Stimulated activated naive CD4-positive, alpha-beta T cell treated with Interleukin-2 at 50 U/mL for 16 hours (primary cell): ENCODE measurements around the gene SPRED1.
A peak's percentile ranks its signal among the peaks of the same experiment; 100 is the strongest.

Experiments
- DNase-seq: peaks from one replicate; lab custom pipeline; 2025; lab: John Stamatoyannopoulos, UW

Gene SPRED1

DNA sequence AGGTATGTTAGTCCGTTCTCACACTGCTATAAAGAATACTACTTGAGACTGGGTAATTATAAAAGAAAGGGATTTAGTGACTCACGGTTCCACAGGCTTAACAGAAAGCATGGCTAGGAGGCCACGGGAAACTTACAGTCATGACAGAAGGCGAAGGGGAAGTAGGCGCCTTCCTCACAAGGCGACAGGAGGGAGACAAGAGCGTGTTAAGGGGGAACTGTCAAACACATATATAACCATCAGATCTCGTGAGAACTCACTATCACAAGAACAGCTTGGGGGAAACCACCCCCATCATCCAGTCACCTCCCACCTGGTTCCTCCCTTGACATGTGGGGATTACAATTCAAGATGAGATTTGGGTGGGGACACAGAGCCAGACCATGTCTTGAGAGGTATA, 30.4 kb downstream of the SPRED1 start:
- DNase-seq, result no peak

DNA sequence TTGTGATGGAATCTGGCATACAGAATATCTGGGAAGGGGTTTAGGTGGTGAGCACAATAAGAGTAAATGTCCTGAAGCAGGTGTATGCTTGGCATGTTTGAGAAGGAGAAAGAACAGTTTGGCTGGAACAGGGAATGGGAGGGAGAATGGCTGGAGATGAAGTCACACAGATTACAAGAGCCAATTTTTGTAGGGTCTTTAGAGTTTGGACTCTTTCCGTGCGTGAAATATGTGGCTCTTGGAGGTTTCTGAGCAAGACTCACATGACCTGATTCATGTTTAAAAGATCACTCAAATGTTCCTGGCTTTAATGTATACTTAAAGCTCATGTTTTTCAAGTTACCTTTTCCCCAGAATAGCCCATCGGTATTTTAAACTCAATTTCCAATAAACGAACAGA, 32.8 kb downstream of the SPRED1 start:
- no peak for DNase-seq

DNA sequence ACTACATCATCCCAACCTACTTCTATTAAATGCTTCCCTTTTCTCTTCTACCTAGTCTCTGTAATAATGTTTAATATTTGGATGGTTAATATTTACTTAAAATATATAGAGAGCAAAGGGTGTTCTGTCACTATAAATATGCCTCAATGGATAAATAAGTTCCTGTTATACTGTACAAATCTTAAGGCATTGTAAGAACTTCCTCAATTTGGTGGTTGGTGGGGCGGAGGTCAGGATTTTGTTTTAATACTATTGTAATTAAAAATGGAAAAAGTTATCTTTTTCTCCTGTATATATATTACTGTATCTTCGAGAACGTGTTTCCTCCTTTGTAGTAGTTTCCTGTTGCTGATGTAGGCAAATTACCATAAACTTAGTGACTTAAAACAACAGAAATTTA, 41.5 kb downstream of the SPRED1 start:
- DNase-seq, result no peak

DNA sequence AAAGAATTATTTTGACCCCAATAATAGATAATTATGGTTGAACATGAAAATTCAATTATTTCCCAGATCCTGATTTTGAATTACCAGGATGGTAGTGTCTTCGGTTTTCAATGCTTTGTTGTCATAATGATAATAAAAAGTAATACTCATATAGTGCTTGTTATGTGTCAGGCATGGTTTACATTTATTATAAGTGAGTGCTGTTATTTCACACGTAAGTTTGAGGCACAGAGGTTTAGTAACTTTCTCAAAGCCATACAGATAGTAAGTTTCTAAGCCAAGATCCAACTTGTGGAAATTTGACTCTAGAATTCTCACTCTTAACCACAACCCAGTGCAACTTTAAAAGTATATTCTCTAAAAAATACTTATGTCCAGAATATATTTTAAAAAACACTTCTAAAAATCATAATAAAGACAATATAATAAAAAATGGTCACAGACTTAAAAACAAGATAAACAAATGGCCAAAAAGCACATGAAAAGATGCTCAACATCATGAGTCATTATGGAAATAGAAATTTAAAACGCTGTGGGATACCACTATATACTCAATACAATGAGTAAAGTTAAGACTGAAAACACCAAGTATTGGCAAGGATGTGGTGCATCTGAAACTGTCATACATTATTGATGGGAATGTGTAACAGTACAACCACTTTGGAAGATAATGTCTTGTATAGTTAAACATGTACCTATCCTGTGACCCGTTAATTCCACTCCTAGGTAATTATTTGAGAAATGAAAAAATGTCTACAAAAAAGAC, 45.2 kb downstream of the SPRED1 start:
- no peak for DNase-seq

DNA sequence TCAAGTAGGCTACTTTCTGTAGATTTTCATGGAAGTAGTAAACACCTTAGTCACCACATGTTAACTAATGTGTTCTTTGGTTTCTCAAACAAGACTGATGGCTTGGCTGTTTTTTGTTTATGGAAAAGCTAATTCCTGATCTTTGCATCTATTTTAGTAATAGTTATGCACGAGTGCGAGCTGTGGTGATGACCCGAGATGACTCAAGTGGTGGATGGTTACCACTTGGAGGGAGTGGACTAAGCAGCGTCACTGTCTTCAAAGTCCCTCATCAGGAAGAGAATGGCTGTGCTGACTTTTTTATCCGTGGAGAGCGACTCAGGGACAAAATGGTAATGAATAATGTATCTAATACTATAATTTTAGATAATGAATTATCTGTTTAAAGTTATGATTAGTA, 46.6 kb downstream of the SPRED1 start:
- DNase-seq, result no peak

DNA sequence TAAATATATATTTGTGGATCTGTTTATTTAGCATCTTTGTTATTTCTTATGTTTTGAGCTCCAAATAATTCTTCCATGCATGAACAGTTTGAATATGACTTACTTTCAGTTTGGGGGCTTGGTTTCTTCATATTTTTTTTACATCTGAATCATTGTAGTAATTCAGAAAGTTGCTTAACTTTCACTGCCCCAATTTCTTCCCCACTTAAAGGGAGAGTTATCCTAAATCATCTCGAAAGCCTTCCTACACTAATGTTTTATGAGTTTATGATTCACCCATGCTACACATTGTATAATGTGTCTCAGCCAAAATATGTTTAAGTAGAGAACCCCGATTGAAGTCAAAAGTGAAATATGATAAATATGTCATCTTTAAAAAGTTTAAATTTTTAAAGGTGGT, 47.8 kb downstream of the SPRED1 start:
- no peak for DNase-seq

DNA sequence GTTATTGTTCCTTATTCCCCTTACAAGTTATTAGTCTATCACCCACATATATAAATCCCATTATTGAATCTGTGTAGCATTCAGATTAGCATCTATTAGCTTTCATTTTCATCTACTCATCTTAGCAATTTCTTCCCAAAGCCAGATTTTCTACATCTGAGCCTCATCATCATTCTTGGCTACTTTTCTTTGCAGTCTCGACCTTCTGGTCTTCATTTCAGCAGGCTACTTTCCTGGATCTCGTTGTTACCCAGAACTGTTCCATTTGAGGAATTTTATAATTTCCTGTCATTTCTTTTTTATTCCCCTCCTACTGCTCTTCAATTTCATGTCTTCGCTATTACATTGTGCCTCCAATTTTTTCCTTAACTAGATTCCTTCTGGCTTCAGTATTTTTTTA, 51.8 kb downstream of the SPRED1 start:
- DNase-seq, result no peak

DNA sequence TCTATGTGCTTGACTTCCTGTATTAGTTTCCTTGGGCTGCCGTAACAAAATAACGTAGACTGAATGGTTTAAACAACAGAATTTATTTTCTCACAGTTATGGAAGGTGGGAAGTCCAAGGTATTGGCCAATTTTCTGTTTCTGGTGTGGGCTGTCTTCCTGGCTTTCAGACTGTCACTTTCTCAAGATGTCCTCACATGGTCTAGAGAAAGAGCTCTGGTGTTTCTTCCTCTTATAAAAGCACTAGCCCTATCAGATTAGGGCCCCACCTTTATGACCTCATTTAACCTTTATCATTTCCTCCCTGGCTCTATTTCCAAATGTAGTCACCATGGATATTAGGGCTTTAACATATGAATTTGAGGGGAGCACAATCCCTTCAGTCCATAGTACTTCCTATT, 54.6 kb downstream of the SPRED1 start:
- DNase-seq, result no peak

DNA sequence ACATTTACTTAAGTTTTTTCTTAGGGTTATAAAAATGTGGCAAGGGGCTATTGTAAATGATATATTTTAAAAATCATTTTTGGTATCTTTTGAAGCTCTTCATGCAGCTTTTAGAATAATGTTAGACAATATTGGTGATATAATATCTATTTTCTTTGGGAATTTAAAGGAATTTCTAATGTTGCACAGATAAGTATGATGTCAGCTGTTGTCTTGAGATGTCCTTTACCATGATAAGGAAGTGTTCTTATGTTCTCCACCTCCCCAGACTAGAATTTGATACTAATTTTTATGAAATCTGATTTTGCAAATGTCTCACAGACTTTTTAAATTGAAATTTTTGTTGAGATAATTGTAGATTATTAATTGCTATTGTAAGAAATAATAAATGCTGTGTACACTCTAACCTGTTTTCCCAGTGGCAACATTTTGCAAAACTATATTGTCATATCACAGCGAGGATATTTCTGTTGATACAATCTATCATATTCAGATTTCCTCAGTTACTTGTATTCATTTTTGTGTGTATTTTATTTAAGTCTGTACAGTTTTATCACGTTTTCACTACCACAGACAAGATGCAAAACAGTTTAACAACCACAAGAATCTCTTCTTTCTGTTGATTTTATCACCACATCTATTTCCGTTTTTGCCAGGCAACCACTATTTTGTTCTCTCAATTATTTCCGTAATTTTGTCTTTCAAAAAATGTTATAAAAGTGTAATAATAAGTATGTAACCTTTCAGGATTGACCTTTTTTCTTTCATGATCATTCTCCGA, 55.4 kb downstream of the SPRED1 start:
- DNase-seq, result no peak

DNA sequence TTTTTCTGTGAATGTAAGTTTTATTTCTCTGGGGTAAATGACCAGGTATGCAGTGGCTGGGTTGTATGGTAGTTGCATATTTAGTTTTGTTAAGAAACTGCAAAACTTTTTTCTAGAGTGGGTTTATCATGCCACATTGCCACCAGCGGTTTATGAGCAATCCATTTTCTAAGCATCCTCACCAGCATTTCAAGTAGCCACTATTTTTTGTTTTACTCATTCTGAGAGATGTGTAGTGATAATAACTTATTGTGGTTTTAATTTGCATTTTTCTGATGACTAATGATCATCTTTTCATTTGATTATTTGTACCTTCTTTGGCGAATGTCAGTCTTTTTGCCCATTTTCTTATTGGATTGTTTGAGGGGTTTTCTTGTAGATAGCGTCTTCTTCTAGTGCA, 56.2 kb downstream of the SPRED1 start:
- DNase-seq, result peak; percentile 5

DNA sequence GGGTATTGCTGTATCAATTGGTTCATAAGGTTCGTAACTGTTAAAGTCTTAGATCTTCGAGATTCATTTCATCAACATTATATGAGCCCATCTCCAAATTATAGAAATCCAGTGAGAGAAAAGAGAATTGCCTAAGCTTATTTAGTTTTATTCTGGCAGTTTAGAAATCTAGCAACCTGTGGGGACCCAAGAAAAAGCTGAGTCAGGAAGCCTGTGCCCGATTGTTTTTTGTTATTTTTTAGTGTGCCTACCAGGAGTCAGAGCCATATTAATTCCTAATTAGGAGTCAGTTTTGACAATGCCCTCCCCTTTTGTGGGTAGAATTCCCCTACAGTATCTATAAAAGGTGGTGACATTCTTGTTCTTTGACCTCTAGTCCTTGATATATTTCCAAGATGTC, 59.6 kb downstream of the SPRED1 start:
- DNase-seq, result no peak

DNA sequence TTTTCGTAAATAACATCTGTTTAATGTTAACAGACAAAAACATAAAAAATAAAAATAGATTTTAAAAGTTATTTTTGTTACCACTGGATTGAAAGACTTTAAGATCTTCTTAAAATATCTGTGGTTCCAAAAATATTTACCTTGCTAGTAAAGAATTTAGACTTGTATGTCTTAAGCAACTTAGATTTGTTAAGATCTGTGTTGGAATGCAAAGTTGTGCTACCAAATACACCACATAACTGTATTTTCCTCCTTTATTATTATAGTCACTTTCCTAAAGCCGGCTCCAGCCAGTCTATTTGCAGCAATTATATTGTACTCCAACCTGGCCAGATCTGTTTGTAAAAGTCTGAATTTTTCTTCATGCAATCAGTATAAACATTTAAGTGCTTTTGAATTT, 63.7 kb downstream of the SPRED1 start:
- no peak for DNase-seq

DNA sequence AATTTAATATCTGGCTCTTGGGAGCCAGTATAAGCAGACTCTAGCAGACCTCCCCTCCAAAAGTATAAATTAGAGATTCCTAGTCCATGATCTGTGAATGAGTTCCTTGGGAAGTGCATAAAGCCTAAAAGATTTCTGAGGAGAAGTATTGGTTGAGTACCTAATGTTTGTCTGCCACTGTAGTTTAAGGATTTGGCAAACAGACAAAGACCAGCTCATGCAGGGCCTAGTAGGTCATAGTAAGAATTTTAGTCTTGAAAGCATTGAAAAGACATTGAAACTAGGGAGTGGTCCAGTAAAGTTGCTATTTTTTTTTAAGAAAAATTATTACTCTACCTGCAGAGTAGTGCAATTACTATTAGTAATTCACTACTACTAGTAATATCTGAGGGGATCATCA, 67.5 kb downstream of the SPRED1 start:
- no peak for DNase-seq

DNA sequence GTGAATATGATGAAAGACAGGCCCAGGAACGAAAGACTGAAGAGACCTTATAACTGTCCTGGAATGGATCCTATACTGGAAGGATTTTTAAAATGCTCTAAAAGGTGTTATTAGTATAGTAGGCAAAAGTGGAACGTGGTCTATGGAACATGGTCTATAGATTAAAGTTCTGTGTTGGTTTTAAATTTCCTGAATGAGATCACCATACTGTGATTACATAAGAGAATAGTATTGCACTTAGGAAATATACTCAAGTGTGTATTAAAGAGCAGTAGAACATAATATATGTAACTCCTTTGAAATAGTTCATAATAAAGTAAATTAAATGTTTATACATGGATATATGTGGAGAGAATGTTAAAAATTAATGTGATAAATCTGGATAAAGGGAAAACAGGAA, 68.2 kb downstream of the SPRED1 start:
- no peak for DNase-seq

DNA sequence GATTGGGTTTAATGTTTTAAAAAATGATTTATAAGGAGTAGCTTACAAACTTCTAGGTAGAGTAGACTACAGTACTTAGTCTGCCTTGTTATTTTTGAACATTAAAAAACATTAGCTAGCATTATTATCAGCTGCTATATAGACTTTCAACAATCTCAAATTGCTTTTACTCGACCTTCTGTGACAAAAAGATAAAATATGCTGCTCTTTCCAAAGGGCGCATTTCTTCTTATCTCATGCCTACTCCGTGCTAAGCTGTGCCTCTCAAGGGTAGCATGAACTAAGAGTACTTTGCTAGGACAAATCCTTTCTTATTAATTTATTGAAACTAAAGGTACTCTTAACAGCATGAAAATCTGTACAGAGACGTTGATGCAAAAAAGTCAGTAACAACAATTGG, 71.3 kb downstream of the SPRED1 start:
- no peak for DNase-seq

DNA sequence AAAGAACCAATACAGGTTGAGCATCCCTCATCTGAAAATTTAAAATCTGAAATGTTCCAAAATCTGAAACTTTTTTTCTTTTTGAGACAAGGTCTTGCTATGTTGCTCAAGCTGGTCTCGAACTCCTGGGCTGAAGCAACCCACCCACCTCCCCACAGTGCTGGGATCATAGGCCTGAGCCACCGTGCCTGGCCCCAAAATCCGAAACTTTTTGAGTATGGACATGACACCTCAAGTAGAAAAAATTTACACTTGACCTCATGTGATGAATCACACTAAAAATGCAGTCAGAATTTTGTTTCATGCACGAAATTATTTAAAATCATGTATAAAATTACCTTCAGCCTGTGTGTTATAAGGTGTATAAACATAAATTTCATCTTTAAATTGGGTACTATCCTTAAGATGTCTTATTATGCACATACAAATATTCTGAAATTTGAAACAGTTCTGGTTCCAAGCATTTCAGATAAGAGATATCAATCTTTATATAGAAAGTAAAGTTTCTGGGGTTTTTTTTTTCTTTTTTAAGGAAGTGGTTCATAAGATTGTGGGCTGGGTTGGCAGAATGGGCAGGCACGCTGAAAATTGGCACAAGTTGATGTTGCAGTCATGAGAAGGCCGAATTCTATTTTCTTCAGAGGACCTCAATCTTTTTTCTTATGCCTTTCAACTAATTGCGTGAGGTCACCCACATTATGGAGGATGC, 72.5 kb downstream of the SPRED1 start:
- DNase-seq, result no peak

DNA sequence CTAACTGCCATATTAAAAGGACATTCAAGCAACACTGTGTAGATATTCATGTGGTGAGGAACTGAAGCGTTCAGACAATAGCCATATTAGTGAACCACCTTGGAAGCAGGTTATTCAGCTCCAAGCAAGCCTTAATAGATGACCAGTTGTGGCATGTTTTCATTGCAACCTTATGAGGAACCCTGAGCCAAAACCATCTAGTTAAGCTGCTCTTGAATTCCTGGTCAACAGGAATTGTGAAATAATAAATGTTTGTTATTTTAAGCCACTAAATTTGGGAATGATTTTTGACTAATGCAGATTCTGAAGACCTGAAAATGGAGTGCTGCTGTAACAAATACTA, 73.0 kb downstream of the SPRED1 start:
- no peak for DNase-seq

DNA sequence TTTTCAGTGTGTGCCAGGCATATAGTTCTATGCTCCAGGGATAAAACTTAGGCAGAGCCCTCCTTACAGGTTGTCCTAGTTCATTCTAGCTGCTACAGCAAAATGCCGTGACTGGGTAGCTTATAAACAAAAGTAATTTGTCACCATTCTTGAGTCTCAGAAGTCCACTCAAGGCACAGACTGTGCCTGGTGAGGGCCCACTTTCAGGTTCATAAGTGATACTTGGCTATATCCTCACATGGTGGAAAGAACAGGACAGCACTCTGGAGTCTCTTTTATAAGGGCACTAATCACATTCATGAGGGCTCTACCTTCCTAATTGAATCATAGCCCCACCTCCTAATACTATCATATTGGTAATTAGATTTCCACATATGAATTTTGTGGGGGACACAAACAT, 80.1 kb downstream of the SPRED1 start:
- no peak for DNase-seq

DNA sequence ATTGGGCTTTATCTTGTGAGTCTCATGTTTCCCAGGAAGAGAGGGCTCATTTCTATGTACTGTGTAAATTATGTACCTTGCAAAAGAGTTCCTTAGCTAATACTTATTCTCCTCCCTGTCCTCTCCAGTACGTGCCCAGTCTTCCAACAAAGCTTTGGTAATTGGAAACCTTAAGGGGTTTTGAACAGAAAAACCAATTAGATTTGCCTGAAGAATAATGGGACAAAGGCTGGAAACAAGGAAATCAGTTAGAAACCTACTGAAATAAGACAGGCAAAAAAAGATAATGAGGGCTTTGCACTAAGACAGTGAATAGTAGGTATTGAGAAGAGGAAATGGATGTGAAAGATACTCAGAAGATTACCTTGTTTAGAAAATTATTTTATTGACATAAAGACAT, 82.5 kb downstream of the SPRED1 start:
- no peak for DNase-seq

DNA sequence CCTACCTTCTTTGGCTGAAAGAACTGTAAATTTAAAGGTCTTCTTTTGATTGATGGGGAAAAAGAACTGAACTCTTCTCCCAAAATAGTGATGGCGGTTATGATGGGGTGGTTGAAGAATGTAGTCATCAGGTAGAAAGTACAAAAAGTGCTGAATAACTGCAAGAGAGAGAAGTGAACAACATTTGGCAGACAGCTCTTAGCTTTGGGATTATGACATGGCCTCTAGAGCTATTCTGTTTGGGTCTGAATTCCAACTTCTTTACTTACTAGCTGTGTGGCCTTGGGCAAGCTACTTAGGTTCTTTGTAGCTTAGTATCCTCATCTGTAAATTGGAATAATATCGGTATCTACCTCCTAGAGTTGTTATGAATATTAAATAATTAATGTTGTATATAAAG, 91.7 kb downstream of the SPRED1 start:
- DNase-seq, result no peak

DNA sequence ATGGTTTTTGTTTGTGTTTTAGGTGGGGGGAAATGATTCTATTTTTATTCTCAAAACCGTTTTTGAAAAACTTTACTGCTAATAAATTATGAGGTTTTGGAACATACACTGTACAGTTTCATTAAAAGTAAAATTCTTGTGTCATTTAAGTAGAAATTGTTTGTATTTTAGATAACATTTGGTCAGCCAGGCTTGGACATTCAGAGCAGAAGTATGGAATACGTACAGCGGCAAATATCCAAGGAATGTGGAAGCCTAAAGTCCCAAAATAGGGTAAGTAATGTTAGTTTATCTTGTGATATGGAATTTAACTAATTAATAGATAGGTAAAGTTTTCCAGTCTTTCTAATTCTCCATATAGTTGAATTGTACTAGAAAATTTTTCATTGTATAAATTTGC, 96.6 kb downstream of the SPRED1 start:
- no peak for DNase-seq

DNA sequence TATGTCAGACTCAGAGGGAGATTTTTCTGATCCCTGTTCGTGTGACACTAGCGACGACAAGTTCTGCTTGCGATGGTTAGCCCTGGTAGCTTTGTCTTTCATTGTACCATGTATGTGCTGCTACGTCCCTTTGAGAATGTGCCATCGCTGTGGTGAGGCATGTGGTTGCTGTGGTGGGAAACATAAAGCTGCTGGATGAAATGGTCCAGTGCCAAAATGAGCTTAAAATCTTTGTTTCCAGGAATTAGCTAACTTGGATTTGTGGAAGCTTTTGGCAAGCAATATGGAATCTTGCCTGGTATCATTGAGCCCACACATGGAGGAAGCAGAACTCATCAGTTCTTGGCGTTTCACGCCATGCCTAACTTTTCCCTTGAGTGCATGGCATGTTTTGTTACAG, 98.8 kb downstream of the SPRED1 start:
- DNase-seq, result no peak

DNA sequence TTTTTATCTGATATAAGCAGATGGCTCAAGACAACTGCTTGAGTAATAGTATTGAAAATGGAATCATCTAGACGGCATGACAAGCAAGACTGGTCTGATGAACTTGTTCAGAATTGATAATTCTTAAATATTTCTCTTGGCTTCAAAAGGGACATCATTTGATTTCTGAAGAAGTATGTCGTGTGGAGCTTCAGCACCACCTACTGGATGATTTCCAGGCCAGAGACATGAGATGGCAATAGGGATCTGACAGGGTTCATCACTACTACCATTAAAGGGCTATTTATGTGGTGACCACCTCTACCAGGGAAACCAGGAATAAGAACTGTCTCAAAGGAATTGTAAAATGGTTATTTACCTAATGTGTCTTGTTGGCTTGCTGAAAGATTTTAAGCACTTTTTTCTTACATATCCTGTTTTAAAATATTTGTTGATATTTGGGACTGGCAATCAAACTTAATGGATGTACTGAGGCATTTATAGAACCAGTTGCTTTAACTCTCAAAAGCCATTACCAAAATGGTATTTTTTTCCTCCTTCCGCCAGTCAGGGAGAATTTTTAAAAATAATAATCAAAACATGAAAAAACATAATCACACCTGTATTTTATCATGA, 101.8 kb downstream of the SPRED1 start:
- DNase-seq, result peak; percentile 23
